Prostate gland (tissue), 2 donors: ENCODE measurements around the gene TASP1.

ENCODE experiments used
- CTCF ChIP-seq, 4 experiments: fragments of 200-600 bp in 2 of 4; fragments of 450-650 bp in 2 of 4; sonication (generic) in 2 of 4; IDR thresholded peaks; 1 replicate in 3 of 4; 2 replicates in 1 of 4; pipeline ENCODE4 v1.5.1; 2016 to 2019; ENCODE audit warnings: antibody characterized with exemption in 4 of 4, mild to moderate bottlenecking in 2 of 4, moderate library complexity in 2 of 4
- POLR2A ChIP-seq: fragments of 450-650 bp; IDR thresholded peaks from one replicate; pipeline ENCODE4 v1.6.1; 2016; ENCODE audit warnings: antibody characterized with exemption, mild to moderate bottlenecking

GRCh38 chr20:13676682-13677081 is 38.0 kb upstream of the TASP1 start:
- TF ChIP-seq POLR2A = no peak
- no peak for TF ChIP-seq CTCF (IDR thresholded peaks at IDR 0.05)
